ENCODE data around the gene EPB41L1.

EPB41L1 gene

GRCh38 chr20:36114707-36115106, 39.8 kb upstream of the EPB41L1 start:
- Mint-ChIP-seq H3K27ac (no peak overlapping the region), H3K9me3 (no peaks in the 10 kb centered on the region), H3K36me3 (ENCODE audit: low read depth) (peaks cover 4% of the 10 kb centered on the region), H3K27me3 (ENCODE audit: low read depth) (peaks cover 10% of the 10 kb centered on the region), H3K4me3 (no peak overlapping the region), H3K4me1 (peaks cover 16% of the 10 kb centered on the region)
- no peak for TF ChIP-seq CTCF (IDR thresholded peaks at IDR 0.05; ENCODE audit: unreplicated experiment in 3 of 3)

DNA sequence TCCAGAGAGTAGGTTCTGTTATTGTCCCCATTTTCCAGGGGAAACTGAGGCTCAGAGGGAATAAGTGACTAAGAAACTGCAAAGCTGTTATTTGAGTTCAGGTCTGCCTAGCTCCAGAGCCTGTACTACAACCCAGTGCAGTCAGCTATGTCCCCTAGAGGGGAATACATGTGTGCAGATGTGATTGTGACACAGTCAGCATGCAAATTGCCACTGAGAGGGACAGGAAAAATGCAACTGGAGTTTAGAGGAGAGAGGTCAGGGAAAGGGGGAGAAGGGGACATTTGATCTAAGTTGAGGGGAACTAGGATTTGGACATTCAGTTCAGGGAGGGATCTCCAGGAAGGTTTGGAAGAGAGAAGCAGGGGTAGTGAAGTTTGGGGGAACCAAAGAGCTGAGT, 38.6 kb upstream of the EPB41L1 start:
- no peak for TF ChIP-seq CTCF (IDR thresholded peaks at IDR 0.05; ENCODE audit: unreplicated experiment in 3 of 3)
- H3K27ac Mint-ChIP-seq: peak overlapping the region in 1 of 3 experiments; percentile 74
- peaks cover 4% of the 10 kb centered on the region for H3K36me3 Mint-ChIP-seq (ENCODE audit: low read depth)
- no peaks in the 10 kb centered on the region for H3K9me3 Mint-ChIP-seq
- H3K27me3 Mint-ChIP-seq (ENCODE audit: low read depth): peaks cover 5% of the 10 kb centered on the region
- peaks cover 16% of the 10 kb centered on the region for H3K4me1 Mint-ChIP-seq
- H3K4me3 Mint-ChIP-seq: no peak overlapping the region

- peaks cover 12% of the 10 kb centered on the region for H3K27me3 Mint-ChIP-seq (ENCODE audit: low read depth)
- peaks cover 15% of the 10 kb centered on the region for H3K4me1 Mint-ChIP-seq
- no peaks in the 10 kb centered on the region for H3K9me3 Mint-ChIP-seq
- no peak overlapping the region for H3K27ac Mint-ChIP-seq
- H3K36me3 Mint-ChIP-seq (ENCODE audit: low read depth): peaks cover 2% of the 10 kb centered on the region
- no peak for TF ChIP-seq CTCF (IDR thresholded peaks at IDR 0.05; ENCODE audit: unreplicated experiment in 3 of 3)
- H3K4me3 Mint-ChIP-seq: no peak overlapping the region
These were observed 37.6 kb upstream of the EPB41L1 start for GRCh38 chr20:36116807-36117441.

- Mint-ChIP-seq H3K9me3 (no peaks in the 10 kb centered on the region), H3K36me3 (ENCODE audit: low read depth) (no peaks in the 10 kb centered on the region), H3K4me1 (peaks cover 11% of the 10 kb centered on the region), H3K27me3 (ENCODE audit: low read depth) (peaks cover 12% of the 10 kb centered on the region), H3K27ac (no peak overlapping the region), H3K4me3 (no peak overlapping the region)
- TF ChIP-seq CTCF (IDR thresholded peaks at IDR 0.05; ENCODE audit: unreplicated experiment in 3 of 3): no peak
These were observed 36.9 kb upstream of the EPB41L1 start for GRCh38 chr20:36117638-36118037.

GRCh38 chr20:36118371-36118770, 36.2 kb upstream of the EPB41L1 start:
- Mint-ChIP-seq H3K27ac (no peak overlapping the region), H3K9me3 (no peaks in the 10 kb centered on the region), H3K27me3 (ENCODE audit: low read depth) (peaks cover 12% of the 10 kb centered on the region), H3K36me3 (ENCODE audit: low read depth) (no peaks in the 10 kb centered on the region), H3K4me1 (peaks cover 7% of the 10 kb centered on the region), H3K4me3 (no peak overlapping the region)
- TF ChIP-seq CTCF (IDR thresholded peaks at IDR 0.05; ENCODE audit: unreplicated experiment in 3 of 3): no peak

DNA sequence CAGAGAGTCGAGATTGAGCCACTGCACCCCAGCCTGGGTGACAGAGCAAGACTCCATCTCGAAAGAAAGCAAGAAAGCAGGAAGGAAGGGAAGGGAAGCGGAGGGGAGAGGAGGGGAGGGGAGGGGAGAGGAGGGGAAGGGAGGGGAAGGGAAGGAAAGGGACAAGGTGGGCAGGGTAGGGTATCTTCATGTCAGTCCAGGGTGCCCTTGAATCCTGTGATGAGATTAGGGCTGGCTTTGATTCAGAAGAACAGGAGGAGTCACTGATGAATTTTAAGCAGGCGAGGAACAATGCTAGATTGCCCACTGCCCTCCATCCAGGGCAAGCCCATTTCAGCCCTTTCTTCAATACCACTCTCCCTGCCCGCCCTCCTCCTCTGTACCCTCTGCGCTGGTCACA, 35.0 kb upstream of the EPB41L1 start:
- Mint-ChIP-seq H3K36me3 (ENCODE audit: low read depth) (no peaks in the 10 kb centered on the region), H3K9me3 (no peaks in the 10 kb centered on the region)
- no peak for TF ChIP-seq CTCF (IDR thresholded peaks at IDR 0.05; ENCODE audit: unreplicated experiment in 3 of 3)

More for the DNA sequence above, 35.0 kb upstream of the EPB41L1 start:
- Mint-ChIP-seq H3K27me3 (ENCODE audit: low read depth) (peaks cover 12% of the 10 kb centered on the region), H3K4me3 (no peak overlapping the region), H3K27ac (no peak overlapping the region), H3K4me1 (no peaks in the 10 kb centered on the region)

All from nephron (organoid).